ENCODE measurements around the gene RAE1.

GRCh38 chr20:57422254-57422653 lies 71.2 kb downstream of the RAE1 start:
- TF ChIP-seq CTCF (IDR thresholded peaks at IDR 0.05) (no peak), POLR2A (IDR thresholded peaks at IDR 0.05) (no peak)
